K562 (cell line): Measurements from ENCODE around the gene CLASP1.

Source experiments
- HDAC6 ChIP-seq: IDR thresholded peaks from 2 replicates; pipeline ENCODE4 v1.6.1; 2012; ENCODE audit warnings: low read depth, mild to moderate bottlenecking, control low read depth, inconsistent platforms, low read length, moderate library complexity
- MED1 ChIP-seq: sonication (generic); formaldehyde crosslinking; IDR thresholded peaks from 2 replicates; pipeline ENCODE4 v1.8.1; 2023; ENCODE audit warnings: missing genetic modification reagents, borderline replicate concordance
- NR2C2 ChIP-seq, 2 experiments: fragments of 200-800 bp in 1 of 2; sonication (Bioruptor generic) in 1 of 2; sonication (generic) in 1 of 2; formaldehyde crosslinking in 1 of 2; IDR thresholded peaks; 2 replicates each; pipeline versions ENCODE4 v1.6.1 to v1.8.0; 2016 to 2022; ENCODE audit warnings: mild to moderate bottlenecking in 1 of 2, missing compliant biosample characterization in 1 of 2, missing genetic modification characterization in 1 of 2, missing genetic modification reagents in 1 of 2
- SMC3 ChIP-seq: conservative IDR thresholded peaks from 2 replicates; pipeline ENCODE4 v1.6.1; 2011; ENCODE audit warnings: low read depth, low read length, improper control_type of control experiment; ENCODE audit not compliant: insufficient read depth

GRCh38 chr2:121550669-121551068 lies 98.6 kb downstream of the CLASP1 start:
- TF ChIP-seq SMC3: no peak
- no peak for TF ChIP-seq HDAC6
- no peak for TF ChIP-seq MED1 (CRISPR knock-in tag)
- TF ChIP-seq NR2C2 (CRISPR knock-in tag; IDR thresholded peaks at IDR 0.05): no peak
- TF ChIP-seq NR2C2 (tag; IDR thresholded peaks at IDR 0.05): no peak
